ENCODE data around the gene MANEAL. TPM values are rescaled to one million over a fixed set of nuclear protein-coding genes. Genes with fewer than 3 reads are reported as not detected.

MANEAL gene
- total and polyA plus RNA-seq, 2 of the 4 experiments (the other 2 are of a cell fraction), result 0.54 to 0.55 TPM

- H2AFZ ChIP-seq (replicated peaks; ENCODE audit: low read length, poor library complexity), result no peak overlapping the region
- H3K9ac ChIP-seq (ENCODE audit: low read depth, low read length), result no peak overlapping the region
- peaks cover 6% of the 10 kb centered on the region; the same call in 1 of the 2 replicates for H3K9me1 ChIP-seq (ENCODE audit: insufficient read depth, low read length)
- no peak overlapping the region for H4K91ac ChIP-seq (ENCODE audit: insufficient read depth, low read depth, low read length)
- H3K27me3 ChIP-seq (ENCODE audit: control insufficient read depth, insufficient read depth, low read length), result no peaks in the 10 kb centered on the region
- H3K36me3 ChIP-seq (ENCODE audit: control insufficient read depth, insufficient read depth, low read length), result peaks cover 38% of the 10 kb centered on the region
- TF ChIP-seq SMC3 (IDR thresholded peaks at IDR 0.05; ENCODE audit: low read depth, low read length), result no peak
- TF ChIP-seq CHD1 (IDR thresholded peaks at IDR 0.05; ENCODE audit: low read depth, low read length), result no peak
- TF ChIP-seq, protein P1, sequence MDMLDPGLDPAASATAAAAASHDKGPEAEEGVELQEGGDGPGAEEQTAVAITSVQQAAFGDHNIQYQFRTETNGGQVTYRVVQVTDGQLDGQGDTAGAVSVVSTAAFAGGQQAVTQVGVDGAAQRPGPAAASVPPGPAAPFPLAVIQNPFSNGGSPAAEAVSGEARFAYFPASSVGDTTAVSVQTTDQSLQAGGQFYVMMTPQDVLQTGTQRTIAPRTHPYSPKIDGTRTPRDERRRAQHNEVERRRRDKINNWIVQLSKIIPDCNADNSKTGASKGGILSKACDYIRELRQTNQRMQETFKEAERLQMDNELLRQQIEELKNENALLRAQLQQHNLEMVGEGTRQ (IDR thresholded peaks at IDR 0.05; ENCODE audit: low read depth, low read length), result no peak
- TF ChIP-seq RAD21 (IDR thresholded peaks at IDR 0.05; ENCODE audit: low read length), result no peak
- TF ChIP-seq CEBPB (IDR thresholded peaks at IDR 0.05; ENCODE audit: low read depth, low read length), result no peak
- TF ChIP-seq NFE2L2 (IDR thresholded peaks at IDR 0.05; ENCODE audit: low read depth, low read length), result no peak
- no peak for TF ChIP-seq MAFK (IDR thresholded peaks at IDR 0.05; ENCODE audit: low read depth, low read length)
- no peak for TF ChIP-seq MAZ (IDR thresholded peaks at IDR 0.05; ENCODE audit: borderline replicate concordance, low read depth, low read length)
- TF ChIP-seq, protein P2, sequence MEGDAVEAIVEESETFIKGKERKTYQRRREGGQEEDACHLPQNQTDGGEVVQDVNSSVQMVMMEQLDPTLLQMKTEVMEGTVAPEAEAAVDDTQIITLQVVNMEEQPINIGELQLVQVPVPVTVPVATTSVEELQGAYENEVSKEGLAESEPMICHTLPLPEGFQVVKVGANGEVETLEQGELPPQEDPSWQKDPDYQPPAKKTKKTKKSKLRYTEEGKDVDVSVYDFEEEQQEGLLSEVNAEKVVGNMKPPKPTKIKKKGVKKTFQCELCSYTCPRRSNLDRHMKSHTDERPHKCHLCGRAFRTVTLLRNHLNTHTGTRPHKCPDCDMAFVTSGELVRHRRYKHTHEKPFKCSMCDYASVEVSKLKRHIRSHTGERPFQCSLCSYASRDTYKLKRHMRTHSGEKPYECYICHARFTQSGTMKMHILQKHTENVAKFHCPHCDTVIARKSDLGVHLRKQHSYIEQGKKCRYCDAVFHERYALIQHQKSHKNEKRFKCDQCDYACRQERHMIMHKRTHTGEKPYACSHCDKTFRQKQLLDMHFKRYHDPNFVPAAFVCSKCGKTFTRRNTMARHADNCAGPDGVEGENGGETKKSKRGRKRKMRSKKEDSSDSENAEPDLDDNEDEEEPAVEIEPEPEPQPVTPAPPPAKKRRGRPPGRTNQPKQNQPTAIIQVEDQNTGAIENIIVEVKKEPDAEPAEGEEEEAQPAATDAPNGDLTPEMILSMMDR (conservative IDR thresholded peaks at IDR 0.05; ENCODE audit: low read depth, low read length), result no peak
- TF ChIP-seq POLR2A (IDR thresholded peaks at IDR 0.05; ENCODE audit: low read depth, low read length), result no peak
- TF ChIP-seq BHLHE40 (IDR thresholded peaks at IDR 0.05; ENCODE audit: low read depth, low read length), result no peak
- no peak for TF ChIP-seq MXI1 (IDR thresholded peaks at IDR 0.05; ENCODE audit: borderline replicate concordance, low read depth, low read length)
- no peak for TF ChIP-seq RFX5 (IDR thresholded peaks at IDR 0.05; ENCODE audit: low read depth, low read length)
- no peak for TF ChIP-seq FOS (IDR thresholded peaks at IDR 0.05; ENCODE audit: low read depth, low read length)
- no peak for TF ChIP-seq ELK1 (IDR thresholded peaks at IDR 0.05; ENCODE audit: borderline replicate concordance, low read depth, low read length)
- no peak for TF ChIP-seq RCOR1 (IDR thresholded peaks at IDR 0.05; ENCODE audit: insufficient replicate concordance, low read length)
- dilution Hi-C loops (cut with HindIII; ENCODE audit: low sequenced_read_pairs, unreplicated experiment) (no loop called here), in situ Hi-C loops (cut with MboI; ENCODE audit: low sequenced_read_pairs) (no loop called here), intact Hi-C loops (cut with micrococcal nuclease) (no loop called here)
- H4K20me1 ChIP-seq (ENCODE audit: insufficient read depth, low read length), result no peaks in the 10 kb centered on the region; the same call in 1 of the 2 replicates
- peaks cover 3% of the 10 kb centered on the region; the same call in 1 of the 2 replicates for H3K4me1 ChIP-seq (ENCODE audit: control insufficient read depth, insufficient read depth, low read length)
- POLR2A ChIA-PET (ENCODE audit: unreplicated experiment), result no interaction called here
- no peaks in the 10 kb centered on the region for H3K9me3 ChIP-seq (ENCODE audit: control insufficient read depth, insufficient read depth, low read length)
- no peak overlapping the region for H3K14ac ChIP-seq (replicated peaks; ENCODE audit: low read depth, low read length)
- ATAC-seq (ENCODE audit: low read depth), result no peak
- H2BK120ac ChIP-seq (ENCODE audit: low read depth, low read length), result no peak overlapping the region
- no peak overlapping the region for H3K4ac ChIP-seq (ENCODE audit: low read depth, low read length)
- no peak for DNase-seq
- no peak overlapping the region for H4K5ac ChIP-seq (ENCODE audit: low read depth, low read length)
- H3K4me2 ChIP-seq (ENCODE audit: low read depth, low read length), result no peak overlapping the region
- no peak overlapping the region for H2BK20ac ChIP-seq (ENCODE audit: low read depth, low read length)
- CTCF ChIA-PET, result no interaction called here
- H3K18ac ChIP-seq (ENCODE audit: low read depth, low read length), result no peak overlapping the region
- H3K56ac ChIP-seq (ENCODE audit: extremely low read depth, insufficient read depth, low read length), result no peak overlapping the region
- H3K4me3 ChIP-seq (ENCODE audit: insufficient read depth, low read depth, low read length), result no peak overlapping the region
- no peak overlapping the region for H3K23ac ChIP-seq (ENCODE audit: low read depth, low read length)
- no peak overlapping the region for H2AK9ac ChIP-seq (replicated peaks; ENCODE audit: low read depth, low read length, poor library complexity)
- H3K27ac ChIP-seq (ENCODE audit: insufficient read depth, low read length), result no peak overlapping the region
- peaks cover 17 to 33% of the 10 kb centered on the region in 2 experiments for H3K79me1 ChIP-seq (ENCODE audit: low read depth in 1 of 2, low read length in 2 of 2)
- no peak overlapping the region for H2BK5ac ChIP-seq (ENCODE audit: low read depth, low read length, poor library complexity, severe bottlenecking)
- WGBS, 2 experiments (ENCODE audit: extremely low coverage in 2 of 2, insufficient read length in 1 of 2), result 93% methylated on average over 4 of the region's 10 CpGs; no CpG with 5 or more reads in 1 of the 2 experiments
- H4K8ac ChIP-seq (ENCODE audit: low read depth in 2 of 2, low read length in 2 of 2), result no peak overlapping the region
- H2BK15ac ChIP-seq (ENCODE audit: low read depth, low read length), result no peak overlapping the region
- no TSS peak for BruUV-seq (replicated peaks)
- no peak overlapping the region for H2AK5ac ChIP-seq (ENCODE audit: low read depth, low read length)
Measured at GRCh38 chr1:37839676-37840075, 46.0 kb downstream of the MANEAL start.
